Stimulated activated CD8-positive, alpha-beta memory T cell treated with anti-CD3 and anti-CD28 coated beads, Interleukin-12 subunit alpha, Interleukin-12 subunit beta, amount 100 ng/mL, for 4 hours (primary cell): ENCODE data around the gene ADH5.
A peak's percentile ranks its signal among the peaks of the same experiment; 100 is the strongest.
"Not testable (repeated sequence)": the region's sequence is repeated elsewhere in the genome, so short reads cannot be mapped to it uniquely, and the experiment has no call there.

Experiments used
- DNase-seq: peaks from one replicate; pipeline ENCODE4 v3.0.0-alpha.2; 2020; ENCODE audit warnings: low read depth

Gene ADH5

GRCh38 chr4:99088481-99089365, at the start of gene ADH5:
TSS of gene ADH5 (minus strand) at chr4:99088788. CDS start at chr4:99088700, 88 bp downstream.
- DNase-seq: peak; percentile 81

- no peak for DNase-seq
Observed at GRCh38 chr4:99136329-99136728, 47.7 kb upstream of the ADH5 start.

- no peak for DNase-seq
Observed at GRCh38 chr4:99135541-99136162, 47.1 kb upstream of the ADH5 start.

GRCh38 chr4:99134586-99134985, 46.0 kb upstream of the ADH5 start:
- no peak for DNase-seq

- no peak for DNase-seq
Observed at GRCh38 chr4:99131378-99131777, 42.8 kb upstream of the ADH5 start.

GRCh38 chr4:99126376-99126775, 37.8 kb upstream of the ADH5 start:
- no peak for DNase-seq

- no peak for DNase-seq
Observed at GRCh38 chr4:99121008-99121407, 32.4 kb upstream of the ADH5 start.

GRCh38 chr4:99120501-99120900, 31.9 kb upstream of the ADH5 start:
- DNase-seq: no peak

- no peak for DNase-seq
Observed at GRCh38 chr4:99117876-99118693, 29.5 kb upstream of the ADH5 start.

- DNase-seq: not testable (repeated sequence)
Observed at GRCh38 chr4:99117122-99117841, 28.7 kb upstream of the ADH5 start.

GRCh38 chr4:99109286-99109685, 20.7 kb upstream of the ADH5 start:
- DNase-seq: not testable (repeated sequence)

GRCh38 chr4:99104153-99104552, 15.6 kb upstream of the ADH5 start:
- DNase-seq: no peak

- DNase-seq: no peak
Observed at GRCh38 chr4:99103166-99103565, 14.6 kb upstream of the ADH5 start.

GRCh38 chr4:99102634-99103033, 14.0 kb upstream of the ADH5 start:
- no peak for DNase-seq

GRCh38 chr4:99100876-99101275, 12.3 kb upstream of the ADH5 start:
- DNase-seq: no peak

GRCh38 chr4:99099814-99100213, 11.2 kb upstream of the ADH5 start:
- DNase-seq: not testable (repeated sequence)

- DNase-seq: no peak
Observed at GRCh38 chr4:99099311-99099710, 10.7 kb upstream of the ADH5 start.

GRCh38 chr4:99091841-99092240, 3.3 kb upstream of the ADH5 start:
- not testable (repeated sequence) for DNase-seq

GRCh38 chr4:99091216-99091575, 2.6 kb upstream of the ADH5 start:
- no peak for DNase-seq

GRCh38 chr4:99090481-99091215, 2.1 kb upstream of the ADH5 start:
- DNase-seq: no peak

- DNase-seq: no peak
Observed at GRCh38 chr4:99088023-99088449, 552 bp downstream of the ADH5 start.
